ENCODE measurements around the gene EXOC6B.

EXOC6B gene

GRCh38 chr2:72788756-72789155 is 37.1 kb downstream of the EXOC6B start:
- DNase-seq: no peak

DNA sequence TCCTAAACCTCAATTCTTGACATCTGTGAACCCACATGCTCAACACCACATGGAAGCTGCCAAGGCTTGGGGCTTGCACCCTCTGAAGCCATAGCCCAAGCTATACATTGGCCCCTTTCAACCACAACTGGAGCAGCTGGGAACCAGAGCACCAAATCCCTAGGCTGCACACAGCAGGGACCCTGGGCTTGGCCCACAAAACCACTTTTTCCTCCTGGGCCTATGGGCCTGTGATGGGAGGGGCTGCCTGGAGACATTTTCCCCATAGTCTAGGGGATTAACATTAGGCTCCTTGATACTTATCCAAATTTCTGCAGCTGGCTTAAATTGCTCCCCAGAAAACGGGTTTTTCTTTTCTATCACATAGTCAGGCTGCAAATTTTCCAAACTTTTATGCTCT is 40.3 kb downstream of the EXOC6B start:
- DNase-seq: no peak

DNA sequence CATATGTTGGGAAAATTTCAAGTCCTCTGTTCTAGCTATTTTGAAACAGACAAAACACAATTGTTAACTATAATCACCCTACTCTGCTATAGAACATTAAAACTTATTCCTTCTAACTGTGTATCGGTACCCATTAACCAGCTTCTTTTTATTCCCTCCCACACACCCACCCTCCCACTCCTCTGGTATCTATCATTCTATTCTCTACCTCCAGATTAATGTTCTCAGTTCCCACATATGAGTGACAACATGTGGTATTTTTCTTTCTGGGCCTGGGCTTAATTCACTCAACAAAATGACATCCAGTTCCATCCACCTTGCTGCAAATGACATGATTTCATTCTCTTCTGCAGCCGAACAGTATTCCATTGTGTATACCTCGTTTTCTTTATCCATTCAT is 43.3 kb downstream of the EXOC6B start:
- no peak for DNase-seq

GRCh38 chr2:72781480-72781879 is 44.4 kb downstream of the EXOC6B start:
- no peak for DNase-seq

DNA sequence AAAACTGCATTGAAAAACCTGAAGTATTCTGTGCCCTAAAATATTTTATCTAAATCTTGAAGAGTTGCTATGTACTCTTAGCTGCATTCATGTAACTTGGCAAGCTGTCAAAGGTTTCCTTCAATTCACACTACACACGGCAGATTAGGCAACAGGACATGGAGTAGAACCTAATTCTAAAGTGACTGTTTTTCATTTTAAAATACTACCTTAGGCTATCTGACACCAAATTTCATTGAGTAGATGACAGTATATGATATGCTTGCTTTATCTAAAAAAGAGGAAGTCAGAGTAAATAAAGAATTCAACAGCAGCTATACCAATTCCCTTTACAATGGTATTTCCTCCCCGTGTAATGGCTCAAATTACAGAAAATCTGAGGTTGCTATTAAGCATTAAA is 45.4 kb downstream of the EXOC6B start:
- no peak for DNase-seq

DNA sequence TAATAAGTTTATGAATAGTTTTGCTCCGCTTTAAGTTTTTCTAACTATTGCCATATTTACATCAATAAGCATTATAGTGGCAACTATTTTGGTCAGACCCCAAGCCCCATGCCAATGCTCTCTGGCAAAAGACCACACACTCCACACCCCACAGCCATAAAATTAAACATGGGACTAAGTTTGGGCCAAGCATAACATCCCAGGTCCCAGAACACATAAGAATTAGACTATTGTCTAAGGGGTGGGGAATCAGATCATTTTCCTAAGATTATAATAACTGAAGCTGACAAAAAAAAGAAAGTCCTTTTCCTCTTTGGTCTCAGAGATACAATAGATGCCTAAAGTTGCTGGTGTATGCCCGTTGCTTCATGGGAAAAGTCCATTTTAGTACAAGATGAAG is 46.3 kb downstream of the EXOC6B start:
- no peak for DNase-seq

GRCh38 chr2:72778410-72778809 is 47.4 kb downstream of the EXOC6B start:
- no peak for DNase-seq

DNA sequence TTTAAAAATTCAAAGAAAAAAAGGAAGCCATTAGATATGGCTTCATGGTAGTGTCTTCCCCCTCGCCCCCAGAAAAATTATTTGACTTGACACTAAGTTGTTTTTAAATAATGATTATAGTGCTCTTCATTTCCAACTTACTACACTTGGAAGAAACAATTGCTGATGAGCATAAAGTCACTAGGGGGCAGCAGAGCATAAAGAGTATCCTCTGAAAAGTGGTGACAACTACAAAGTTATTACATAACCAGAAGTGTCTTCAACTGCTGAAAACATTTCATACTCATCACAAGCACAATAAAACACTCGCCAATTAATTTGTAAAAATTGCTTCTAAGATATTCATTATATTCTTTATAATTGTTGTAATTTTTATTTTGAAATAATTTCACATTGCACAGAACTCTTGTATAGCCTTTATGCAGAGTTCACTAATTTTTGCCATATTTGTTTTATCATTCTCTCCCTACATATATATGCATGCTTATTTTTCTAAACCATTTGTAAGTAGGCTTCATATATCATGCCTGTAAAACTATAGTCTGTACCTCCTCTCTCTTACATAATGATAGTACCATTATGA is 54.9 kb downstream of the EXOC6B start:
- DNase-seq: peak; percentile 57

- DNase-seq: no peak
These were observed 59.7 kb downstream of the EXOC6B start for GRCh38 chr2:72765997-72766609.

DNA sequence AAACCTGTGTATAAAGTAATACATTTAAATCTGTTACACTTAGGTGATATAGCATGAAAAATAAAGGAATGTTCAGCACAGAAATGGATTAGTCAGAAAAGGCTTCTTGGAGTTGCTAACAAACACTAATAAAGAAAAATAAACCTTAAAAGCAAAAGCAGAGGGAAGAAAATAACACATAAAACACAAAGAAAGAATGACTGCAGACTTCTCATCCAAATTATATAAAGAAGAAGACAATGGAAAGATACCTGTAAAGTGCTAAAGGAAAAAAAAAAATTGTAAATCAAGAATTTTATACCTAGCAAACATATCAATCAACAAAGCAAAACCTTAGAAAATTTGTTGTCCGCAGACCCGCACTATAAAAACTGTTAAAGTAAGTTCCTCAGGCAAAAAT is 63.6 kb downstream of the EXOC6B start:
- DNase-seq: no peak

GRCh38 chr2:72759755-72760154 is 66.1 kb downstream of the EXOC6B start:
- no peak for DNase-seq

GRCh38 chr2:72757177-72757775 is 68.6 kb downstream of the EXOC6B start:
- DNase-seq: no peak

DNA sequence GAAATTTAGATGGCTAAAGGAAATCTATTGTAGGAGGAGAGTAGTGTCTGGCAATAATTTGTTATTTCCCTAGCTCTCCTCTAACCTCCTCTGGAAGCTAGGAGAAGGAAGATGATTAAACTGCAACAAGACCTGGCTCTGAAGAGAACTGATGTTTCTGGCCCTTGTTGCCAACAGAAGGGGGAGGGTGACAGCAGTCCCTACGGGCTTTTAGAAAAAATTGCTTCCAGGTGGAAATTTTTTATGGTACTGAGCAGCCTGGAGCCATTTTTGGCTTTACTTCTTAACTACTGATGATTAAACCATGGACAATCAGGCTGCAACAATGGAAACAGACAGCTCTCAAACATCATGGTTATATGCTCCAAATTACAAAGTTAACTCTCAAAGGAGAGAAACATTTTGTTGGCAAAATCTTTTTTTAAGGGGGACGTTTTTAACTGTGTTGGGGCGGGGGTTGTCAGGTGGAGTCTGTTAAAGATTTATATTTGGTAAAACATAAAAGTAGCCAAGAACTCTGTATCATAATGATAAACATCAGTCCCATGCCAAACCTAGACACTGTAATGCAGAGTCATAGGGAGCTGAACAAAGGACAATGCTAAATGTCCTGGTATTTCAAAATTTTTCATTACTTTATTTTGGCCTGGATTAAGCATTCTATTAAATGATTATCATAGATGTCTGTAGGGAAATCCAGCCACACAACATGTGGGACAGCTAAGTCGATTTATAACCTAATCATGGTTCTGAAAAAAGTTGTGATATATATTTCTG is 70.0 kb downstream of the EXOC6B start:
- no peak for DNase-seq

- no peak for DNase-seq
These were observed 71.1 kb downstream of the EXOC6B start for GRCh38 chr2:72754628-72755320.

- no peak for DNase-seq
These were observed 74.7 kb downstream of the EXOC6B start for GRCh38 chr2:72750977-72751639.

GRCh38 chr2:72750466-72750865 is 75.4 kb downstream of the EXOC6B start:
- no peak for DNase-seq

GRCh38 chr2:72747344-72747743 is 78.5 kb downstream of the EXOC6B start:
- no peak for DNase-seq

GRCh38 chr2:72745679-72746368 is 80.0 kb downstream of the EXOC6B start:
- no peak for DNase-seq

DNA sequence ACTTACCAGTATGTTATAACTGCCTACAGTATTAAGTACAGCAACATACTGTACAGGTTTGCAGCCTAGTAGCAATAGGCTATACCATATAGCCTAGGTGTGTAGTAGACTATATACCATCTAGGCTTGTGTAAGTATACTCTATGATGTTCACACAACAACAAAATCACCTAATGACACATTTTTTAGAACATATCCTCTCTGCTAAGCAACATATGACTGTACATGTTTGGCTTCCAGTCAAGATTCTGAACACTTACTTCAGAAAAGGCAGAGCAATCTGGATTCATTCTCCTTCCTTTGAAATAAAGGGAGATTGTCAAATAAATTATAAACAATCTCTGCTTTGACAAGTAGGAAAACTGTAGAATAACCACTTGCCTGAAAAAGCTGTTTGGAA is 81.8 kb downstream of the EXOC6B start:
- DNase-seq: no peak

GRCh38 chr2:72743481-72743880 is 82.4 kb downstream of the EXOC6B start:
- DNase-seq: no peak

GRCh38 chr2:72738096-72738495 is 87.7 kb downstream of the EXOC6B start:
- DNase-seq: no peak

DNA sequence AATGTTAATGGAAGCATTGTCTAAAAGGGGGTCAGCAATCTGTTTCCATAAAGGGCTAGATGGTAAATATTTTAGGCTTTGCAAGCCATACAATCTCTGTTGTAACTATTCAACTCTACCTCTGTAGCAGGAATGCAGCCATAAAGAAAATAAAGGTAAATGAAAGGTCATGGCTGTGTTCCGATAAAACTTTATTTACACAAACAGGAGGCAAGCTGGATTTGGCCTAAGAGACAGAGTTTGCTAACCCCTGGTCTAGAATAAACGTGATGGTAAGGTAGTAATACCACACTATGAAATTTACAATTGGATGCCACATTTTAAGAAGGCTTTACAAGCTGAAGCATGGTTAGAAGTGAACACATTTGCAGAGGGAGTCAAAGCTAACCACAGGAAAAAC is 91.4 kb downstream of the EXOC6B start:
- DNase-seq: no peak

Measured in stimulated activated CD8-positive, alpha-beta memory T cell treated with anti-CD3 and anti-CD28 coated beads, Interleukin-4, amount 100 ng/mL, for 48 hours (primary cell).